IMR-90 (cell line): ENCODE measurements around the gene PDX1. TPM values are rescaled to one million over a fixed set of nuclear protein-coding genes. Genes with fewer than 3 reads are reported as not detected.

Experiments used
- ATAC-seq: fragments of 200-7000 bp; cut with Tn5 transposase; 2 replicates; pipeline ENCODE4 v1.9.1; 2020; ENCODE audit warnings: low read depth, mild to moderate bottlenecking, moderate library complexity
- BruUV-seq: library from RNA; stranded (reverse); fragments of 400-500 nt; replicated peaks from 2 replicates; lab custom pipeline; 2021; lab: Mats Ljungman, UMichigan
- CTCF ChIA-PET: fragments of 300-600 bp; formaldehyde crosslinking; extraction: SDS; loops from one replicate; lab custom pipeline; 2021; ENCODE audit warnings: antibody characterized with exemption; lab: Yijun Ruan, JAX
- POLR2A ChIA-PET: fragments of 300-600 bp; sonication (Branson Sonifier 250); formaldehyde crosslinking; loops from one replicate; lab custom pipeline; 2022; ENCODE audit warnings: antibody characterized with exemption; ENCODE audit not compliant: unreplicated experiment; lab: Charles Lee
- DNase-seq: peaks from one replicate; pipeline ENCODE4 v3.0.0; 2013
- H2AFZ ChIP-seq: replicated peaks from 2 replicates; pipeline ENCODE3; 2013; ENCODE audit warnings: low read length, mild to moderate bottlenecking; ENCODE audit not compliant: poor library complexity
- H2AK5ac ChIP-seq: 2 replicates; pipeline ENCODE4 v1.6.1; 2013; ENCODE audit warnings: low read depth, low read length, inconsistent platforms
- H2AK9ac ChIP-seq: replicated peaks from 2 replicates; pipeline ENCODE3; 2013; ENCODE audit warnings: mild to moderate bottlenecking, low read depth, low read length, moderate library complexity; ENCODE audit not compliant: poor library complexity
- H2BK120ac ChIP-seq: 2 replicates; pipeline ENCODE4 v1.6.1; 2013; ENCODE audit warnings: low read depth, low read length, inconsistent platforms
- H2BK15ac ChIP-seq: 3 replicates; pipeline ENCODE4 v1.6.1; 2013; ENCODE audit warnings: low read depth, low read length, inconsistent platforms
- H2BK20ac ChIP-seq: 2 replicates; pipeline ENCODE4 v1.6.1; 2013; ENCODE audit warnings: low read depth, mild to moderate bottlenecking, inconsistent platforms, low read length, moderate library complexity
- H2BK5ac ChIP-seq: 2 replicates; pipeline ENCODE4 v1.6.1; 2013; ENCODE audit warnings: mild to moderate bottlenecking, low read depth, low read length, inconsistent platforms; ENCODE audit not compliant: poor library complexity, severe bottlenecking
- H3K14ac ChIP-seq: replicated peaks from 2 replicates; pipeline ENCODE4 v1.6.1; 2013; ENCODE audit warnings: low read depth, low read length, inconsistent platforms
- H3K18ac ChIP-seq: 2 replicates; pipeline ENCODE4 v1.6.1; 2013; ENCODE audit warnings: low read depth, low read length, control low read depth
- H3K23ac ChIP-seq: 2 replicates; pipeline ENCODE4 v1.6.1; 2013; ENCODE audit warnings: low read depth, low read length, inconsistent platforms
- H3K27ac ChIP-seq: 2 replicates; pipeline ENCODE4 v1.5.1; 2013; ENCODE audit warnings: mild to moderate bottlenecking, control low read depth, low read length; ENCODE audit not compliant: insufficient read depth
- H3K27me3 ChIP-seq: 2 replicates; pipeline ENCODE4 v1.6.1; 2013; ENCODE audit warnings: low read length; ENCODE audit not compliant: control insufficient read depth, insufficient read depth
- H3K36me3 ChIP-seq: 2 replicates; pipeline ENCODE4 v1.6.1; 2013; ENCODE audit warnings: low read length, mixed read lengths; ENCODE audit not compliant: control insufficient read depth, insufficient read depth
- H3K4ac ChIP-seq: 2 replicates; pipeline ENCODE4 v1.6.1; 2013; ENCODE audit warnings: low read depth, low read length, inconsistent platforms
- H3K4me1 ChIP-seq: 2 replicates; pipeline ENCODE4 v1.6.1; 2013; ENCODE audit warnings: low read length, mixed read lengths; ENCODE audit not compliant: control insufficient read depth, insufficient read depth
- H3K4me2 ChIP-seq: 2 replicates; pipeline ENCODE4 v1.6.1; 2013; ENCODE audit warnings: low read depth, mild to moderate bottlenecking, control low read depth, low read length, moderate library complexity
- H3K4me3 ChIP-seq: 2 replicates; pipeline ENCODE4 v1.5.1; 2013; ENCODE audit warnings: low read depth, mild to moderate bottlenecking, control low read depth, low read length, moderate library complexity; ENCODE audit not compliant: insufficient read depth
- H3K56ac ChIP-seq: 2 replicates; pipeline ENCODE4 v1.6.1; 2013; ENCODE audit warnings: low read length, inconsistent platforms; ENCODE audit not compliant: insufficient read depth; ENCODE audit errors: extremely low read depth
- H3K79me1 ChIP-seq, 2 experiments: 2 replicates each; pipeline ENCODE4 v1.6.1; 2013; ENCODE audit warnings: low read length in 2 of 2, inconsistent platforms in 1 of 2, low read depth in 1 of 2
- H3K9ac ChIP-seq: 2 replicates; pipeline ENCODE4 v1.6.1; 2013; ENCODE audit warnings: low read depth, low read length, control low read depth
- H3K9me1 ChIP-seq: 2 replicates; pipeline ENCODE4 v1.6.1; 2013; ENCODE audit warnings: low read length, inconsistent platforms; ENCODE audit not compliant: insufficient read depth
- H3K9me3 ChIP-seq: 2 replicates; pipeline ENCODE4 v1.6.1; 2013; ENCODE audit warnings: low read length; ENCODE audit not compliant: control insufficient read depth, insufficient read depth
- H4K20me1 ChIP-seq: 2 replicates; pipeline ENCODE4 v1.6.1; 2013; ENCODE audit warnings: low read length, inconsistent platforms; ENCODE audit not compliant: insufficient read depth
- H4K5ac ChIP-seq: 2 replicates; pipeline ENCODE4 v1.6.1; 2013; ENCODE audit warnings: mild to moderate bottlenecking, low read depth, low read length, control low read depth
- H4K8ac ChIP-seq, 2 experiments: 2 replicates each; pipeline ENCODE4 v1.6.1; 2013; ENCODE audit warnings: low read depth in 2 of 2, low read length in 2 of 2, control low read depth in 1 of 2, inconsistent platforms in 1 of 2
- H4K91ac ChIP-seq: 2 replicates; pipeline ENCODE4 v1.6.1; 2013; ENCODE audit warnings: low read depth, low read length, inconsistent platforms; ENCODE audit not compliant: insufficient read depth
- BHLHE40 ChIP-seq: fragments of 150-350 bp; IDR thresholded peaks from 2 replicates; pipeline ENCODE4 v1.6.1; 2016; ENCODE audit warnings: mild to moderate bottlenecking, low read depth, low read length
- CEBPB ChIP-seq: IDR thresholded peaks from 2 replicates; pipeline ENCODE4 v1.6.1; 2012; ENCODE audit warnings: low read depth, low read length, improper control_type of control experiment
- CHD1 ChIP-seq: IDR thresholded peaks from 2 replicates; pipeline ENCODE4 v1.6.1; 2012; ENCODE audit warnings: low read depth, low read length, improper control_type of control experiment
- CTCF ChIP-seq: conservative IDR thresholded peaks from 2 replicates; pipeline ENCODE4 v1.5.1; 2012; ENCODE audit warnings: mild to moderate bottlenecking, low read depth, low read length, improper control_type of control experiment
- ELK1 ChIP-seq: fragments of 150-350 bp; IDR thresholded peaks from 2 replicates; pipeline ENCODE4 v1.6.1; 2016; ENCODE audit warnings: low read depth, mild to moderate bottlenecking, low read length, moderate library complexity, borderline replicate concordance
- FOS ChIP-seq: fragments of 150-350 bp; IDR thresholded peaks from 2 replicates; pipeline ENCODE4 v1.6.1; 2016; ENCODE audit warnings: low read depth, low read length
- MAFK ChIP-seq: IDR thresholded peaks from 2 replicates; pipeline ENCODE4 v1.6.1; 2012; ENCODE audit warnings: low read depth, low read length, improper control_type of control experiment
- MAZ ChIP-seq: IDR thresholded peaks from 2 replicates; pipeline ENCODE4 v1.6.1; 2012; ENCODE audit warnings: low read depth, mild to moderate bottlenecking, low read length, improper control_type of control experiment, moderate library complexity, borderline replicate concordance
- NFE2L2 ChIP-seq: fragments of 150-350 bp; IDR thresholded peaks from 2 replicates; pipeline ENCODE4 v1.6.1; 2016; ENCODE audit warnings: low read depth, mild to moderate bottlenecking, low read length
- POLR2A ChIP-seq: IDR thresholded peaks from 2 replicates; pipeline ENCODE4 v1.6.1; 2012; ENCODE audit warnings: mild to moderate bottlenecking, low read depth, low read length
- RAD21 ChIP-seq: IDR thresholded peaks from 2 replicates; pipeline ENCODE4 v1.6.1; 2012; ENCODE audit warnings: low read length, improper control_type of control experiment
- RCOR1 ChIP-seq: IDR thresholded peaks from 2 replicates; pipeline ENCODE4 v1.6.1; 2012; ENCODE audit warnings: mild to moderate bottlenecking, low read length, improper control_type of control experiment; ENCODE audit not compliant: insufficient replicate concordance
- RFX5 ChIP-seq: IDR thresholded peaks from 2 replicates; pipeline ENCODE4 v1.8.0; 2012; ENCODE audit warnings: low read depth, mild to moderate bottlenecking, low read length, moderate library complexity
- SMC3 ChIP-seq: fragments of 150-350 bp; IDR thresholded peaks from 2 replicates; pipeline ENCODE4 v1.6.1; 2016; ENCODE audit warnings: low read depth, mild to moderate bottlenecking, antibody characterized with exemption, low read length, moderate library complexity
- WGBS, 2 experiments: methylation state at CpG; one replicate each; pipeline versions ENCODE4 v1.1.5 to v1.1.7; 2013; ENCODE audit warnings: missing lambda C conversion rate in 2 of 2; ENCODE audit not compliant: insufficient read length in 1 of 2; ENCODE audit errors: extremely low coverage in 2 of 2; 5-methylcytosine and 5-hydroxymethylcytosine counted together
- dilution Hi-C: fragments of 300-500 bp; cut with HindIII; formaldehyde crosslinking; loops from one replicate; pipeline ENCODE4 v1.14.3; 2018; ENCODE audit warnings: low sequenced_read_pairs; ENCODE audit not compliant: unreplicated experiment
- in situ Hi-C: fragments of 300-500 bp; cut with MboI; formaldehyde crosslinking; loops from 3 replicates; pipeline ENCODE4 v1.14.3; 2019; ENCODE audit warnings: low sequenced_read_pairs, inconsistent platforms, mixed read lengths
- intact Hi-C: fragments of 100-400 bp; cut with micrococcal nuclease; formaldehyde crosslinking; loops from 2 replicates; pipeline ENCODE4 v1.10.0; 2022
- polyA plus RNA-seq, 3 experiments: library from polyadenylated mRNA; depleted of rRNA; stranded (reverse); fragments of >200 nt; gene quantifications; 2 replicates each; pipeline ENCODE4 v1.2.3, GENCODE V29; 2012; ENCODE audit warnings: low replicate concordance in 1 of 3
- total RNA-seq: library from RNA; depleted of rRNA; stranded (reverse); fragments of >200 nt; gene quantifications from 2 replicates; pipeline ENCODE4 v1.2.3, GENCODE V29; 2012
- TF ChIP-seq, protein P1 (sequence below): fragments of 150-350 bp; IDR thresholded peaks from 2 replicates; pipeline ENCODE4 v1.6.1; 2017; ENCODE audit warnings: mild to moderate bottlenecking, antibody characterized with exemption, low read length, low read depth

The PDX1 gene
- total and polyA plus RNA-seq, 2 of the 4 experiments (the other 2 are of a cell fraction), result not detected

DNA sequence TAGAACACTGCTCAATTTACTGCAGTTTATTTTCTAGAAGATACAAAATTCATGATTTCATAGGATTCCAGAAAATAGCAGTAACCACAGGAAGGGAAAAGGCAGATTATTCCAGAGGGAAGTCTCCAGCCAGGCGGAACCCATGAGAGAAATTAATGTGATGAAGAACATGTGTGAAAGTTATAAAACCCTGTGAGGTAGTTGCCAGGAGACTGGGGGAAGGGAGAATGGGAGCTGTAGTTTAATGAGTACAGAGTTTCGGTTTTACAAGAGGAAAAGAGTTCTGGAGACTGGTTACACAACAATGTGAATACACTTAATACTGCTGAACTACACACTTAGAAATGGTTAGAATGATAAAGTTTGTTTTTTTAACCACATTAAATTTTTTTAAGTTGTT lies 14.2 kb upstream of the PDX1 start:
- Histone ChIP-seq H3K18ac (no peak overlapping the region), H3K9me3 (no peaks in the 10 kb centered on the region), H4K5ac (no peak overlapping the region), H3K9ac (no peak overlapping the region), H3K9me1 (peaks cover 3% of the 10 kb centered on the region; the same call in 1 of the 2 replicates), H3K4ac (no peak overlapping the region), H4K91ac (no peak overlapping the region), H3K4me3 (no peak overlapping the region), H2AFZ (no peak overlapping the region), H3K27ac (no peak overlapping the region), H2BK15ac (no peak overlapping the region), H2BK120ac (no peak overlapping the region), H3K23ac (no peak overlapping the region), H4K20me1 (no peaks in the 10 kb centered on the region), H4K8ac (no peak overlapping the region), H3K4me1 (no peaks in the 10 kb centered on the region), H2AK9ac (no peak overlapping the region), H3K56ac (no peak overlapping the region), H2AK5ac (no peak overlapping the region), H2BK5ac (no peak overlapping the region), H3K27me3 (peaks cover 20% of the 10 kb centered on the region), H2BK20ac (no peak overlapping the region), H3K36me3 (no peaks in the 10 kb centered on the region), H3K4me2 (no peak overlapping the region), H3K14ac (no peak overlapping the region), H3K79me1 (no peaks in the 10 kb centered on the region)
- POLR2A ChIA-PET, result no interaction called here
- TF ChIP-seq CTCF (no peak), ELK1 (no peak), CEBPB (no peak), RCOR1 (no peak), RAD21 (no peak), RFX5 (no peak), MAZ (no peak), FOS (no peak), BHLHE40 (no peak), MAFK (no peak), SMC3 (no peak), POLR2A (no peak), NFE2L2 (no peak), CHD1 (no peak)
- TF ChIP-seq, protein P1, sequence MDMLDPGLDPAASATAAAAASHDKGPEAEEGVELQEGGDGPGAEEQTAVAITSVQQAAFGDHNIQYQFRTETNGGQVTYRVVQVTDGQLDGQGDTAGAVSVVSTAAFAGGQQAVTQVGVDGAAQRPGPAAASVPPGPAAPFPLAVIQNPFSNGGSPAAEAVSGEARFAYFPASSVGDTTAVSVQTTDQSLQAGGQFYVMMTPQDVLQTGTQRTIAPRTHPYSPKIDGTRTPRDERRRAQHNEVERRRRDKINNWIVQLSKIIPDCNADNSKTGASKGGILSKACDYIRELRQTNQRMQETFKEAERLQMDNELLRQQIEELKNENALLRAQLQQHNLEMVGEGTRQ, result no peak
- intact Hi-C loops, result no loop called here
- in situ Hi-C loops, result no loop called here
- ATAC-seq (no peak), DNase-seq (no peak)
- dilution Hi-C loops, result no loop called here
- CTCF ChIA-PET, result interaction anchor here (0.6 kb wide), 1 partner anchor 540 kb away, joined by 3 read pairs; no protein-coding TSS in a partner anchor
- WGBS, 2 experiments, result 50% methylated on average over 1 of the region's 2 CpGs; no CpG with 5 or more reads in 1 of the 2 experiments
- BruUV-seq, result no TSS peak
